Ovary (tissue), 3 donors: ENCODE data around the gene RHOBTB1.

ENCODE experiments used
- CTCF ChIP-seq, 3 donors: fragments of 450-650 bp in 2 of 3; fragments of 200-600 bp in 1 of 3; IDR thresholded peaks; one replicate each; pipeline versions ENCODE4 v1.5.1 to v1.8.0; 2016 to 2022; ENCODE audit warnings: antibody characterized with exemption in 3 of 3, mild to moderate bottlenecking in 1 of 3
- EP300 ChIP-seq: sonication (generic); formaldehyde crosslinking; IDR thresholded peaks from one replicate; pipeline ENCODE4 v1.6.1; 2017; ENCODE audit warnings: antibody characterized with exemption
- POLR2A ChIP-seq: fragments of 450-650 bp; IDR thresholded peaks from one replicate; pipeline ENCODE4 v1.6.1; 2017; ENCODE audit warnings: antibody characterized with exemption, mild to moderate bottlenecking, moderate library complexity
- donor health status: DM: no; HTN: no; CAD: no.

GRCh38 chr10:60907236-60907635 lies 36.7 kb downstream of the RHOBTB1 start:
- no peak for TF ChIP-seq EP300
- no peak for TF ChIP-seq CTCF (IDR thresholded peaks at IDR 0.05)
- no peak for TF ChIP-seq POLR2A
